Effector CD4-positive, alpha-beta T cell (primary cell): ENCODE data around the gene ICE1.
"Not testable (repeated sequence)": the region's sequence is repeated elsewhere in the genome, so short reads cannot be mapped to it uniquely, and the experiment has no call there.

Source experiments
- DNase-seq: peaks from one replicate; pipeline ENCODE4 v3.0.0-alpha.2; 2020

Gene ICE1

GRCh38 chr5:5405441-5405840, 17.0 kb upstream of the ICE1 start:
- DNase-seq, result no peak

GRCh38 chr5:5407924-5408323, 14.6 kb upstream of the ICE1 start:
- no peak for DNase-seq

- DNase-seq, result no peak
Measured at GRCh38 chr5:5409151-5409810, 13.2 kb upstream of the ICE1 start.

GRCh38 chr5:5413856-5414255, 8.6 kb upstream of the ICE1 start:
- DNase-seq, result not testable (repeated sequence)

GRCh38 chr5:5414999-5415398, 7.5 kb upstream of the ICE1 start:
- DNase-seq, result no peak

- no peak for DNase-seq
Measured at GRCh38 chr5:5416733-5417132, 5.7 kb upstream of the ICE1 start.

- no peak for DNase-seq
Measured at GRCh38 chr5:5418006-5418405, 4.5 kb upstream of the ICE1 start.

- DNase-seq, result no peak
Measured at GRCh38 chr5:5418764-5419163, 3.7 kb upstream of the ICE1 start.

- DNase-seq, result no peak
Measured at GRCh38 chr5:5419291-5420210, 2.9 kb upstream of the ICE1 start.

- no peak for DNase-seq
Measured at GRCh38 chr5:5420251-5420650, 2.2 kb upstream of the ICE1 start.

- DNase-seq, result no peak
Measured at GRCh38 chr5:5421149-5421960, 1.1 kb upstream of the ICE1 start.

GRCh38 chr5:5422819-5423515, 490 bp downstream of the ICE1 start:
- DNase-seq, result no peak

- DNase-seq, result no peak
Measured at GRCh38 chr5:5423586-5423985, 1.1 kb downstream of the ICE1 start.

GRCh38 chr5:5424736-5425135, 2.3 kb downstream of the ICE1 start:
- DNase-seq, result no peak

- no peak for DNase-seq
Measured at GRCh38 chr5:5430136-5430535, 7.7 kb downstream of the ICE1 start.

- DNase-seq, result no peak
Measured at GRCh38 chr5:5432020-5432707, 9.7 kb downstream of the ICE1 start.

GRCh38 chr5:5436203-5436760, 13.8 kb downstream of the ICE1 start:
- DNase-seq, result no peak

GRCh38 chr5:5437227-5438172, 15.0 kb downstream of the ICE1 start:
- DNase-seq, result no peak

- no peak for DNase-seq
Measured at GRCh38 chr5:5451863-5452262, 29.4 kb downstream of the ICE1 start.

- DNase-seq, result no peak
Measured at GRCh38 chr5:5453131-5453530, 30.7 kb downstream of the ICE1 start.

- DNase-seq, result no peak
Measured at GRCh38 chr5:5454391-5454790, 31.9 kb downstream of the ICE1 start.
